ENCODE data around the gene SERPINB3.

Gene SERPINB3

GRCh38 chr18:63697097-63697660, 35.5 kb upstream of the SERPINB3 start:
- DNase-seq (ENCODE audit: low read depth): peak; percentile 13
- TF ChIP-seq CTCF (IDR thresholded peaks at IDR 0.05; ENCODE audit: control insufficient read depth, insufficient read depth, low read depth, low read length, missing control alignments): no peak
- no peak overlapping the region for H3K4me3 ChIP-seq (ENCODE audit: control insufficient read depth, low read depth, low read length)

GRCh38 chr18:63689064-63689463, 27.4 kb upstream of the SERPINB3 start:
- no peak overlapping the region for H3K4me3 ChIP-seq (ENCODE audit: control insufficient read depth, low read depth, low read length)
- no peak for TF ChIP-seq CTCF (IDR thresholded peaks at IDR 0.05; ENCODE audit: control insufficient read depth, insufficient read depth, low read depth, low read length, missing control alignments)
- no peak for DNase-seq (ENCODE audit: low read depth)

GRCh38 chr18:63686871-63687270, 25.2 kb upstream of the SERPINB3 start:
- peak; percentile 63 for DNase-seq (ENCODE audit: low read depth)
- H3K4me3 ChIP-seq (ENCODE audit: control insufficient read depth, low read depth, low read length): no peak overlapping the region
- TF ChIP-seq CTCF (IDR thresholded peaks at IDR 0.05; ENCODE audit: control insufficient read depth, insufficient read depth, low read depth, low read length, missing control alignments): no peak

GRCh38 chr18:63684718-63685117, 23.0 kb upstream of the SERPINB3 start:
- no peak overlapping the region for H3K4me3 ChIP-seq (ENCODE audit: control insufficient read depth, low read depth, low read length)
- no peak for TF ChIP-seq CTCF (IDR thresholded peaks at IDR 0.05; ENCODE audit: control insufficient read depth, insufficient read depth, low read depth, low read length, missing control alignments)
- DNase-seq (ENCODE audit: low read depth): no peak

- no peak overlapping the region for H3K4me3 ChIP-seq (ENCODE audit: control insufficient read depth, low read depth, low read length)
- DNase-seq (ENCODE audit: low read depth): no peak
- no peak for TF ChIP-seq CTCF (IDR thresholded peaks at IDR 0.05; ENCODE audit: control insufficient read depth, insufficient read depth, low read depth, low read length, missing control alignments)
Measured at GRCh38 chr18:63683890-63684289, 22.2 kb upstream of the SERPINB3 start.

- no peak overlapping the region for H3K4me3 ChIP-seq (ENCODE audit: control insufficient read depth, low read depth, low read length)
- no peak for TF ChIP-seq CTCF (IDR thresholded peaks at IDR 0.05; ENCODE audit: control insufficient read depth, insufficient read depth, low read depth, low read length, missing control alignments)
Measured at GRCh38 chr18:63683152-63683551, 21.5 kb upstream of the SERPINB3 start.

More at GRCh38 chr18:63683152-63683551, 21.5 kb upstream of the SERPINB3 start:
- peak; percentile 97 for DNase-seq (ENCODE audit: low read depth)
